GM19397 (cell line): ENCODE results near the gene HLA-DOA.

Source experiments
- ATAC-seq: cut with Tn5 transposase; IDR thresholded peaks from one replicate; pipeline ENCODE4 v1.9.1; 2021; ENCODE audit warnings: mild to moderate bottlenecking, moderate library complexity; ENCODE audit not compliant: unreplicated experiment

HLA-DOA gene

DNA sequence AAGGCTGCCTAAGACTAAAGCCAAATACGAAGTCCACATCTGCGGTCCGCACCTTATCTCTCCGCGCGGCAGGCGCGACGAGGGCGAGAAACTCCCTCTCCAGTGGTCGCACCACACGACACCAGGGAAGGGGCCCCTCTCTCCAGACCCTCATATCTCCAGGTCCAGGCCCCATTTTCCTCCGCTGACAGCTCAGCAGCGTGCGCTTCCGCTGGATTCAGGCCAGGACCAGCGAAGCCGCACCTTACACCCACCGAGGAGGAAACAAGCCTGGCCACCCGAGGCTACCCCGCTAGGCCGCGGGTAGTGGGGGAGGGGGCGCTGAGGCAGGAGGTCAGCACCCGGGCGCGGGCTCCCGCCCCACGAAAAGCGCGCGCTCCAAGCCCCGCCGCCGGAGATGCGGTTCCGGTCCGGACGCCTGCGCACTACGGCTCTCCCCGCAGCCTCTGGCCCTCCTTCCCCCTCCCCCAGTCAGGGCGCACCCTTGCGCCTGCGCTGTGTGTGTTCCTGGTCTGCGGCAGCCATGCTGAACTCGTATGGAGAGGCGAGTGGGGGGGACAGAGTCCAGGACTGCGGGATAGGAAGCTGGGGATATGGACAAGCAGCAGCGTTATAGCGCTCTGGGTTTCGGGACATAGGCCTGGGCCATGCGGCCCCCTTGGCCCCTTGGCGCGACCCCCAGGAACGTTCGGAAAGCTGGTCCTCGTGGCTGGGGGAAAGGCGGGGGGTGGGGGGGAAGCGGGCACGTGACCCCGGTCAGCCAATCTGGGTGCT, 41.1 kb downstream of the HLA-DOA start, which contains the start of gene BRD2:
BRD2 (plus strand) TSS at position 502 of the 774 bp plus-strand sequence. CDS start 4,305 bp downstream, outside the sequence.
- peak; percentile 35 for ATAC-seq

DNA sequence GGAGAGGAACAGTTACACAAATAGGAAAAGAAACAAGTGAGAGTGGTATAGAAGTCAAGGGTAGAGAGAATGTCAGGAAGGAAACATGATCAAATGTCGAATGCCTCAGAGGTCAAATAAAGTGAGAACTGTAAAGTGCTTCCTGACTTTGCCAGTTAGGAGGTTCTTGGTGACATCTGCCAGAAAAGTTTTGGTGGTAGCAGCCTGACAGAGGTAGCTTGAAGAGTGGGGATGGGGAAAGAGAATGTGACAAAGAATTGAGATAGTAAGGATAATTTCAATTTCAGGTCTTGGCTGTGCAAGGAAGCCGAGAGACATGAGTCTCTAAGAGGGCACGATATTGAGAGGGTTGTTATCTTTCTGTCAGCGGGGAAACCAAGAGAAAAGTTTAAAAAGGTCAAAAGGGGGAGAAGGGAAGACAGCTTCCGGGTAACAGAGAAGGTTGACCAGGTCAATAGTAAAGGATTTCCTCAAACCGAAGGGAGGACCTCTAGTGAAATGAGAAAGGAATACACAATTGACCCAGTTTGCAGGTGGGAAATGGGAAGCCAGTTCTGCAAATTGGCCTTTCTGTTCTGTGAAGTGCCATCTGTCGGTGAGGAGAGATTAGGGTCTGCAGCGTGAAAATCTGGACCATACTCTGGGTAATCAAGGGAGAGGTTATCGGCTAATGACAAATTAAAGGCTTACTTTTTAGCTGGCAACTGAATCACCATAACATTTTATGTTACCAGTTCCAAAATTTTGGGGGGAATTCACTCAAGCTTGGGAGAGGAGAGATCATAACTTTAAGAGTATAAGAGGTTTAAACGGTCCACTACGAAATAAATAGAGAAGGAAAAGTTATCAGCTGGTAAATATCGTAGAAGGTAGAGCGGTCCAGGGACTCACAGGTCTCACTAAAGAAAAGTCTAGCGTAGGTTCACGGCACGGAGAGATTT, 42.0 kb downstream of the HLA-DOA start:
- ATAC-seq = no peak

GRCh38 chr6:32964776-32965175, 44.6 kb downstream of the HLA-DOA start:
- ATAC-seq = no peak

DNA sequence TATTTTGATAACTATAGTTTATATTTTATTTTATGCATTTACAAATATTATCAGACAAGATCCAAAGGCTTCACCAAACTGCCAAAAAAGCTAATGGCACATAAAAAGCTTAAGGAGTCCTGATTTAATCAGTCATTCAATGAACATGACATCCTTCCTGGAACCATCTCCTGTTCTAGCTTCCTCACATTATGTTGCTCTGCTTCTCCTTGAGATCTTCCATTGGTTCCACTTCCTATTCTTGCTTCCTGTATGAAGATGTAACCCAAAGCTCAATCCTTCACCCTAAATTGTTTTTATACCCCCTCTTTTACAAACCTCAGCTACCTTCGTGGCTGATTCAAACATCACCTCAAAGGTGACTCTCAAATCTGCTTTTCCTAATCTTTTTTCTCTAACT, 45.5 kb downstream of the HLA-DOA start:
- no peak for ATAC-seq

- no peak for ATAC-seq
Observed at GRCh38 chr6:32962213-32962826, 47.1 kb downstream of the HLA-DOA start.

DNA sequence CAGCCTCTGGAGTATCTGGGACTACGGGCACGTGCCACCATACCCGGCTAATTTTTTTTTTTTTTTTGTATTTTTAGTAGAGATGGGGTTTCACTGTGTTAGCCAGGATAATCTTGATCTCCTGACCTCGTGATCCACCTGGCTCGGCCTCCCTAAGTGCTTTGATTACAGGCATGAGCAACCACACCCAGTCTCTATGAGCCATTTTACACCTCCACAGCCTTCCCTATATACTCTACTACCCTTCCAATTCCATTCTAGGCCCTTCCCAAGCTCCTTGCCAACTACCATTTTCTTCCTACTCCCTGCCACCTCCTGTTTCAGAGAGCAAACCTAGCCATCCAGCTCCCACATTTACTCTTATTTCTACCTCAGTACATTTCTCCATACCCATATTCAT, 48.8 kb downstream of the HLA-DOA start:
- no peak for ATAC-seq

DNA sequence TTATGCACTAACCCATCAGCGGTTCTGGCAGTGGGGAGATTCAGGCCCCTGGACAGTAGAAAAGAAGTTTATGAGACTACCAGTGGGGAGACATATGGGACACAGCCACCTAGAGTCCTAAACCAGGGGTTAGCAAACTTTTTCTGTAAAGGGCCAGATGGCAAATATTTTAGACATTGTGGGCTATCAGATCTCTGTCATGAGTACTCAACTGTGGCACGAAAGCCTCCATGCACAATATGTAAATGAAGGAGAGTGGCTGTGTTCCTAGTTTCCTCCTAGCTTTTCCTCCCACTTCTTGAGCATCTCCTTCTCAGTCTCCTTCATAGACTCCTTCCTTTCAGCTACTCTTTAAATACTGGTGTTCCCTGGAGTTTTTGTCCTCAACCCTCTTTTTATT, 53.2 kb downstream of the HLA-DOA start:
- ATAC-seq = no peak

DNA sequence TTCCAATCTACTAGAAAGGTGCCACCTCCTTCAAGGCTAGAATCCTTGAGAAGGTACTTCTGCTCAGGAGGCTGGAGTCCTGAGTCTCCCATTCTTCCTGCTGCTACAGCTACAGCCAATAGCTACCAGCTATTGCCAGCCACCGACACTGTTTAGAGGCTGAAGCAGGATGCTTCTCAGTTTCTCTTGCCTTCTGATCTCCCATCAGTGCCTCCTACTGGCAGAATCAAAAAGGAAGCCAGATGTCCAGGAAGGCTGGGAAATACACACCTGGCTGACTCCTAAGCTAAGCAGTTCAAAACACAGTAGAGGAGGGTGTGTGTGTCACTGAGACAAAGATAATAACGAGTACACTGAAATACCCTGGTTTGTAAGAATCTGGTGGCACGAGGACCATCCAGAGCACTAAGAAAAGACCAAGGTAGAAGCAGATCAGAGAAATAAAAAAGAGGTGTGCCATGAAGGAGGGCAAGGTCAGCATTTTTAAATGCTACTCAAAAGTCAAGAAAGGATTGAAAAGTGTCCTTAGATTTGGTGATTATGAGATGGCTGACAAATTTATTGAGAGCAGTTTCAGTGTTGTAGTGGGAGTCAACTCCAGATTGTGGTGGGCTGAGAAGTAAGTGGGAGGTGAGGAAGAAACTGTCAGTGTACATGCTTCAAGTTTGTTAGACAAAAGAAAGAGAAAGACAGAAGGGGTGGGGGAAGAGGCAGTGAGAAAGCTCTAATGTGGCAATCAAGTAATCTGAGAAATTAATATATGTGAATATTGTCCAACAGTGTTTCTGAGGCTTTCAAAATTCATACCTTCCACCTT, 54.2 kb downstream of the HLA-DOA start:
- ATAC-seq = no peak

GRCh38 chr6:32954267-32954666, 55.1 kb downstream of the HLA-DOA start:
- ATAC-seq = no peak
